Mesothelial cell of epicardium (in vitro differentiated cells): Measurements from ENCODE around the gene CFP. TPM values are rescaled to one million over a fixed set of nuclear protein-coding genes. Genes with fewer than 3 reads are reported as not detected.

ENCODE experiments used
- DNase-seq, 2 experiments: peaks; one replicate each; pipeline ENCODE4 v3.0.0; 2021; ENCODE audit warnings: low spot score in 2 of 2; ENCODE audit not compliant: unreplicated experiment in 2 of 2
- H3K27ac Mint-ChIP-seq: 2 replicates; pipeline ENCODE4 v1.8.0; 2021; ENCODE audit warnings: mixed read lengths
- H3K27me3 Mint-ChIP-seq: 2 replicates; pipeline ENCODE4 v1.8.0; 2021; ENCODE audit warnings: low read depth, mixed read lengths
- H3K36me3 Mint-ChIP-seq: 2 replicates; pipeline ENCODE4 v1.8.0; 2021; ENCODE audit warnings: mixed read lengths
- H3K4me1 Mint-ChIP-seq: 2 replicates; pipeline ENCODE4 v1.8.0; 2021; ENCODE audit warnings: mixed read lengths
- H3K4me3 Mint-ChIP-seq: 2 replicates; pipeline ENCODE4 v1.8.0; 2021; ENCODE audit warnings: mild to moderate bottlenecking, moderate library complexity, mixed read lengths
- H3K9me3 Mint-ChIP-seq: 2 replicates; pipeline ENCODE4 v1.8.0; 2021; ENCODE audit warnings: mixed read lengths
- CTCF ChIP-seq: fragments of 200-600 bp; sonication (generic); IDR thresholded peaks from one replicate; pipeline ENCODE4 v1.5.0; 2021; ENCODE audit warnings: antibody characterized with exemption; ENCODE audit not compliant: unreplicated experiment
- total RNA-seq: library from RNA; stranded (reverse); gene quantifications from 3 replicates; pipeline ENCODE4 v1.2.1, GENCODE V29; 2021

CFP gene
- total RNA-seq, 1 donor from 2014 or later = 1.2 TPM

GRCh38 chrX:47650164-47651042, 20.7 kb upstream of the CFP start, which contains the start of gene ELK1:
Gene ELK1, minus strand, starts transcription at chrX:47650563. Its CDS starts 9,122 bp downstream, at chrX:47641441.
- Mint-ChIP-seq H3K4me3 (peak within 1 kb of the TSS; percentile 83), H3K27ac (peak within 1 kb of the TSS; percentile 95), H3K27me3 (no peaks in the 10 kb centered on the region), H3K36me3 (peaks cover 6% of the 10 kb centered on the region), H3K4me1 (peaks cover 22% of the 10 kb centered on the region), H3K9me3 (peaks cover 24% of the 10 kb centered on the region)
- peak; percentile 83 to 87 for DNase-seq
- no peak for TF ChIP-seq CTCF

GRCh38 chrX:47649781-47650163, 20.0 kb upstream of the CFP start:
- H3K9me3 Mint-ChIP-seq = peaks cover 24% of the 10 kb centered on the region
- peaks cover 23% of the 10 kb centered on the region for H3K4me1 Mint-ChIP-seq
- H3K27me3 Mint-ChIP-seq = no peaks in the 10 kb centered on the region
- no peak for DNase-seq
- no peak overlapping the region for H3K27ac Mint-ChIP-seq
- no peak for TF ChIP-seq CTCF
- peaks cover 6% of the 10 kb centered on the region for H3K36me3 Mint-ChIP-seq
- H3K4me3 Mint-ChIP-seq = peak overlapping the region; percentile 83

GRCh38 chrX:47649271-47649670, 19.5 kb upstream of the CFP start:
- no peak for DNase-seq
- peaks cover 24% of the 10 kb centered on the region for H3K4me1 Mint-ChIP-seq
- H3K9me3 Mint-ChIP-seq = peaks cover 21% of the 10 kb centered on the region
- no peaks in the 10 kb centered on the region for H3K27me3 Mint-ChIP-seq
- TF ChIP-seq CTCF = no peak
- peak overlapping the region; percentile 83 for H3K4me3 Mint-ChIP-seq
- peaks cover 6% of the 10 kb centered on the region for H3K36me3 Mint-ChIP-seq
- peak overlapping the region; percentile 72 for H3K27ac Mint-ChIP-seq

- no peak for TF ChIP-seq CTCF
- Mint-ChIP-seq H3K36me3 (peaks cover 6% of the 10 kb centered on the region), H3K27ac (no peak overlapping the region), H3K9me3 (peaks cover 17% of the 10 kb centered on the region), H3K27me3 (no peaks in the 10 kb centered on the region), H3K4me1 (peaks cover 24% of the 10 kb centered on the region), H3K4me3 (peak overlapping the region; percentile 11)
- no peak for DNase-seq
These were observed 18.6 kb upstream of the CFP start for GRCh38 chrX:47648376-47648775.

GRCh38 chrX:47646636-47647035, 16.9 kb upstream of the CFP start:
- Mint-ChIP-seq H3K27me3 (no peaks in the 10 kb centered on the region), H3K9me3 (peaks cover 14% of the 10 kb centered on the region), H3K4me1 (peaks cover 24% of the 10 kb centered on the region), H3K4me3 (no peak overlapping the region), H3K27ac (no peak overlapping the region), H3K36me3 (peaks cover 5% of the 10 kb centered on the region)
- DNase-seq = no peak
- no peak for TF ChIP-seq CTCF
